Bronchial epithelial cell (primary cell): ENCODE results near the gene LRMDA. TPM values are rescaled to one million over a fixed set of nuclear protein-coding genes. Genes with fewer than 3 reads are reported as not detected.

Experiments
- DNase-seq: peaks from one replicate; pipeline ENCODE4 v3.0.0-alpha.2; 2010; ENCODE audit warnings: low read depth
- FAIRE-seq: peaks from 2 replicates; lab custom pipeline; 2011; peaks lifted over from hg19 to GRCh38; lab: Jason Lieb, UNC
- H3K27me3 ChIP-seq: 2 replicates; pipeline ENCODE4 v1.5.1; 2011; ENCODE audit warnings: low read length; ENCODE audit not compliant: control insufficient read depth, insufficient read depth
- H3K36me3 ChIP-seq: 2 replicates; pipeline ENCODE4 v1.5.1; 2011; ENCODE audit warnings: low read length; ENCODE audit not compliant: control insufficient read depth, insufficient read depth
- H3K4me3 ChIP-seq: 2 replicates; pipeline ENCODE4 v1.5.1; 2011; ENCODE audit warnings: mild to moderate bottlenecking, low read depth, low read length, control low read depth
- total RNA-seq: library from RNA; depleted of rRNA; stranded (reverse); fragments of >200 nt; gene quantifications from 2 replicates; pipeline ENCODE4 v1.2.1, GENCODE V29; 2014
- TF ChIP-seq, protein P1 (sequence below): IDR thresholded peaks from 2 replicates; pipeline ENCODE4 v1.5.1; 2011; ENCODE audit warnings: mild to moderate bottlenecking, moderate library complexity, low read length, control low read depth, inconsistent platforms; ENCODE audit not compliant: insufficient read depth, severe bottlenecking

Gene LRMDA
- total RNA-seq, 1 donor from 2014 or later, result 1.6 TPM

DNA sequence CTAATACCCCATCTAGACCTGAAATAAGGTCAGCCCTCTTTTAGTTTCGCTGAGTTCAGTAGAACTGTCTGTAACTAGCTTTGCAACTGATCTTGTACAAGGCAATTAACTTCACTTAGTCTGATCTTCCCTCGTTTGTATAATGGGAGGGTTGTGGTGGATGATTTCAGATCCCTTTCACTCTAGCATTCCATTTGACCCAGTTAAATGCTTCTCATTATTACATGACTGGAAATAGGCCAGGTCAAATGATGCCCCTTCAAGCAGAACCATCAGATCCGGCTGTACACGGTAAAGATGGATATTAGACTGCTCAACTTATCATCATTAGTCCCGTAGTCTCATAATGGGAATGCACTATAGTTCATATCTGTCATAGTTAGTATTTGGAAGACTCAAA lies 1009.0 kb downstream of the LRMDA start:
- H3K27me3 ChIP-seq, result no peaks in the 10 kb centered on the region
- no peak for DNase-seq
- H3K4me3 ChIP-seq, result no peak overlapping the region
- TF ChIP-seq, protein P1, sequence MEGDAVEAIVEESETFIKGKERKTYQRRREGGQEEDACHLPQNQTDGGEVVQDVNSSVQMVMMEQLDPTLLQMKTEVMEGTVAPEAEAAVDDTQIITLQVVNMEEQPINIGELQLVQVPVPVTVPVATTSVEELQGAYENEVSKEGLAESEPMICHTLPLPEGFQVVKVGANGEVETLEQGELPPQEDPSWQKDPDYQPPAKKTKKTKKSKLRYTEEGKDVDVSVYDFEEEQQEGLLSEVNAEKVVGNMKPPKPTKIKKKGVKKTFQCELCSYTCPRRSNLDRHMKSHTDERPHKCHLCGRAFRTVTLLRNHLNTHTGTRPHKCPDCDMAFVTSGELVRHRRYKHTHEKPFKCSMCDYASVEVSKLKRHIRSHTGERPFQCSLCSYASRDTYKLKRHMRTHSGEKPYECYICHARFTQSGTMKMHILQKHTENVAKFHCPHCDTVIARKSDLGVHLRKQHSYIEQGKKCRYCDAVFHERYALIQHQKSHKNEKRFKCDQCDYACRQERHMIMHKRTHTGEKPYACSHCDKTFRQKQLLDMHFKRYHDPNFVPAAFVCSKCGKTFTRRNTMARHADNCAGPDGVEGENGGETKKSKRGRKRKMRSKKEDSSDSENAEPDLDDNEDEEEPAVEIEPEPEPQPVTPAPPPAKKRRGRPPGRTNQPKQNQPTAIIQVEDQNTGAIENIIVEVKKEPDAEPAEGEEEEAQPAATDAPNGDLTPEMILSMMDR, result no peak
- H3K36me3 ChIP-seq, result no peaks in the 10 kb centered on the region
- FAIRE-seq, result no peak

DNA sequence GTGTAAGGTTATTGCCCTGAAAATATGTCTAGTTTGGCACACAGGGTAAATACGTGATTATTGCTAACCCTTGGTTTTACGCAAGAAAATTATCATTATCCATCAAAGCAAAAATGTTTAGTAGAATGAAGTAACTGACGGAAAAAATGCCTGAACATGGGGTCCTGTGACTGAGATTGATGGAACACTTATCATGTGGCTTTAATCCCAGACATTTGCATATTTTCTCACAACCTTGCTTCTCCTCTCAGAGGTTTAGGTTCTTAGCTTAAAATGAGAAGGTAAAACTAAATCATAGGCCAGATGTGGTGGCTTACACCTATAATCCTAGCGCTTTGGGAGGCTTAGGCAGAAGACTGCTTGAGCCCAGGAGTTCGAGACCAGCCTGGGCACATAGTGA lies 1010.7 kb downstream of the LRMDA start:
- DNase-seq, result no peak
- Histone ChIP-seq H3K4me3 (no peak overlapping the region), H3K36me3 (no peaks in the 10 kb centered on the region), H3K27me3 (no peaks in the 10 kb centered on the region)
- no peak for FAIRE-seq
- TF ChIP-seq, protein P1, result no peak

DNA sequence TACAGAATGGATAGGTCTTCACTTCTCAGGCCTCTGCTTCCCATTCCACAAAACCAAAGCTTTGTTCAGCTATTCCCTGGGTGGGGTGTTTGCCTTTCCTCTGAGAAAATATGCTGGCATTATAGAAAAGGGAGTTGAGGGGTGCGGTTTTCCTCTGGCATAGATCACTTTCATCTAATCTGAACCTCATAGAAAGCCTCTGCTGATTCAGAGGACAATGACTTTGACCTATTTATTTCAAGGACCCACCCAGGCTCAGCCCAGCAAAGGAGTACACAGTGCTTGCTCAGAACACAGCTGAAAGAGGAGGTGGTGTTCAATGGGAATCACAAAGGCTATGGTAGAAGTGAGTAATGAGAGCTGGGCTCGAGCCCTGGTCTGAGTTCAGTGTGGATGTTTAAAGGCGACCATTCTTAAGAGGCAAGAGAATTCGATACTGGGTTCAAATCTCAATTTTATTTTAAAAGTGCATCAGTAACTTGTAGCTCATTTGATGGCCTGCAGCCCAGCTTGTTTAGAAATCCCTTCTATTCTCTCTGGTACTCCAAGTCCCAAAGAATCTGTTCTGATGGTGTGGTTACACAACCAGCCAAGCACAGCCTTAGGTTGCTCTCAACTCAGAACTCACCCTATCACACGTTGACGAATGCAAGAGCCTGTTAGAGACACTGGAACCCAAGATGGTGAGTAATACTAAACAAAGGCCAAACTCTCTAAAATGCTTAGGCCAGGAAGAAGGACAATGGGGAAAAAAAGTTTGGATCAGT lies 1012.8 kb downstream of the LRMDA start:
- TF ChIP-seq, protein P1, result no peak
- Histone ChIP-seq H3K27me3 (no peaks in the 10 kb centered on the region), H3K4me3 (no peak overlapping the region), H3K36me3 (no peaks in the 10 kb centered on the region)
- no peak for DNase-seq
- FAIRE-seq, result no peak

DNA sequence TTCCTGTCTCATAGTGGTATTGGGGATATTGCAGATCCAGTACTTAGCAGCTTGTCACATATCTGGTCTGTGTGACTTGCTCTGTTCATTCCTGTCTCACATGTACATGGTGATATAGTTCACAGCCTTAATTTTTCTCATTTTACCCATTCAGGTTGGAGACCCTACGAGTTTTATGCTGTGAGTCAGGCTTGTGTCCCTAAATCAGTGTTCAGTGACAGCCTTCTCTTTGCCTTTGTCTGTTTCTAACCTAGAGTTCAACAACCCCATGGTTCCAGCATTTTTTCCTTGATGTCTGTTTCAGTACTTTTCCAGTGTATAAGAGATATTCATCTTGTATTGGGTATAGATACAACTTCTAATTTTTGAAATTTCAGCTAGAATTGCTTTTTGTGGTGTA lies 1016.2 kb downstream of the LRMDA start:
- TF ChIP-seq, protein P1, result no peak
- Histone ChIP-seq H3K4me3 (no peak overlapping the region), H3K27me3 (no peaks in the 10 kb centered on the region), H3K36me3 (no peaks in the 10 kb centered on the region)
- DNase-seq (no peak), FAIRE-seq (no peak)

DNA sequence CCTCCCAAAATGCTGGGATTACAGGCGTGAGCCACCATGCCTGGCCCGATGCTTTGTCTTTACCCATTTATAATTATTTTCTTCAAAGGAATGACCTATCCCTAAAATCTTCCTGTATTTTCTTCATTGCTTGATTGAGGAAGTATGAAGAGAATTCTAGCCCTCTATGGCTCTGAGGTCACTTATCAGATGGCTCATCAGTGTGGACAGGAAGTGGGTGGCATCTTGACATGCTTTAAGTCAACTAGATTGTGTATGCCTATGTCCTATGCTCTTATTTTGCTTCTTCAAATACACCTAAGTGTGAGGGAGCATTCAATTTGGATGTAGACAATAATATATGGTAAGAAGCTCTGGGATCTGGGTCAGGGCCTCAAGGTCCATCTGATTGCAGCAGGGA lies 1020.5 kb downstream of the LRMDA start:
- Histone ChIP-seq H3K4me3 (no peak overlapping the region), H3K27me3 (no peaks in the 10 kb centered on the region), H3K36me3 (no peaks in the 10 kb centered on the region)
- DNase-seq (no peak), FAIRE-seq (no peak)
- TF ChIP-seq, protein P1, result no peak

DNA sequence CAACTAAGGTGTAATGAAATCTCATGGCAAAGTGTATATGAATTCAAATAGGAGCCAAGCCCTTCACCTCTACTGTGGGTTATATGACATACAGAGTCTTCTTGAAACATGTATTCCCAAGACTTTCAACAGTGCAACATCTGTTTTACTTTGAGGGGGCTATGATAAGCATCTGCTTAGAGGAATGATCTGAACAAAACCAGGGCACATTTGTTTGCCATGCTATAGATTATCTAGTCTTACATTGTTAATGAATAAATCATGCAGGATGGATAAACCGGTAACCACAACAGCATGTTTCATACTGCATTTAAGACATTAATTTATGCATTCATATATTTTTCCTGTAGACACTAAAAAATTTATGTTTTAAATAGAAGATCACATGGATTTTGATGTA lies 1021.9 kb downstream of the LRMDA start:
- FAIRE-seq, result no peak
- TF ChIP-seq, protein P1, result no peak

More for the DNA sequence above, 1021.9 kb downstream of the LRMDA start:
- H3K36me3 ChIP-seq, result no peaks in the 10 kb centered on the region
- no peak for DNase-seq
- no peaks in the 10 kb centered on the region for H3K27me3 ChIP-seq
- no peak overlapping the region for H3K4me3 ChIP-seq
